Stimulated activated CD8-positive, alpha-beta memory T cell treated with anti-CD3 and anti-CD28 coated beads, Interleukin-7, amount 100 ng/mL, for 48 hours (primary cell): ENCODE results near the gene CAMK2G.
"Not testable (repeated sequence)": the region's sequence is repeated elsewhere in the genome, so short reads cannot be mapped to it uniquely, and the experiment has no call there.

Experiments
- DNase-seq, 2 donors: peaks; one replicate each; pipeline ENCODE4 v3.0.0-alpha.2; 2020; ENCODE audit warnings: low read depth in 1 of 2; ENCODE audit errors: extremely low read depth in 1 of 2

The CAMK2G gene

DNA sequence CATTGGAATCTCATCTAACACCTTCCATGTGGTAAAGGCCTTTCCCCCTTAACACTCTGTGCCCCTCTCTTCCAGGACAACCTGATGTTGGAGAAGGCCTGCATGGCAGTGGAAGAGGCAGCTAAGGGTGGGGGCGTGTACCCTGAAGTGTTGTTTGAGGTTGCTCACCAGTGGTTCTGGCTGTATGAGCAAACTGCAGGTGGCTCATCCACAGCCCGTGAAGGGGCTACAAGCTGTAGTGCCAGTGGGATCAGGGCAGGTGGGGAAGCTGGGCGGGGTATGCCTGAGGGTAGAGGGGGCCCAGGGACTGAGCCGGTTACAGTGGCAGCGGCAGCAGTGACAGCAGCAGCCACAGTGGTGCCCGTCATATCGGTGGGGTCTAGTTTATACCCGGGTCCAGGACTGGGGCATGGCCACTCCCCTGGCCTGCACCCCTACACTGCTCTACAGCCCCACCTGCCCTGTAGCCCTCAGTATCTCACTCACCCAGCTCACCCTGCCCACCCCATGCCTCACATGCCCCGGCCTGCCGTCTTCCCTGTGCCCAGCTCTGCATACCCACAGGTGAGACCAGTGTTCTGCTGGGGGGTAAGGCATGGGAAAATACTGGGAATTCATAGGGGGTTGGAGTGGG lies 75.3 kb downstream of the CAMK2G start:
- no peak for DNase-seq

GRCh38 chr10:73798087-73798486 lies 76.3 kb downstream of the CAMK2G start:
- DNase-seq = no peak

DNA sequence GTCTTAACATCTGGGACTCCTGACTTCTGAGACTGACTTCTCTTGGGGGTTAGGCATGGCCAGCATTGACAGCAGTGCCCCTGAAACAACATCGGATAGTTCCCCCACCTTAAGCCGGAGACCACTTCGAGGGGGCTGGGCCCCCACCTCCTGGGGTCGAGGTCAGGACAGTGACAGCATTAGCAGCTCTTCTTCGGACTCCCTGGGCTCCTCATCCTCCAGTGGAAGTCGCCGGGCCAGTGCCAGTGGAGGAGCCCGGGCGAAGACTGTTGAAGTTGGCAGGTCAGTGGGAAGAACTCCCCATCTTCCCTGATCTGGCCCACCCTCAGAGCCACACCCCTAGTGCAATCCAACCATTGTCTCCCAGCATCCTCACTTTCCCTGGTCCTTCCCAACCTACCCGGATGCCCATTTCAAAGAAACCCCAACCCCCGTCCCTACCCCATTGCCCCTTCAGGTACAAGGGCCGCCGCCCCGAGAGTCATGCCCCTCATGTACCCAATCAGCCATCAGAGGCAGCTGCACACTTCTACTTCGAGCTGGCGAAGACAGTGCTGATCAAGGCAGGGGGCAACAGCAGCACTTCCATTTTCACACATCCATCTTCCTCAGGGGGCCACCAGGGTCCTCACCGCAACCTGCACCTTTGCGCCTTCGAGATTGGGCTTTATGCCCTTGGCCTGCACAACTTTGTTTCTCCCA lies 76.9 kb downstream of the CAMK2G start:
- DNase-seq = no peak

DNA sequence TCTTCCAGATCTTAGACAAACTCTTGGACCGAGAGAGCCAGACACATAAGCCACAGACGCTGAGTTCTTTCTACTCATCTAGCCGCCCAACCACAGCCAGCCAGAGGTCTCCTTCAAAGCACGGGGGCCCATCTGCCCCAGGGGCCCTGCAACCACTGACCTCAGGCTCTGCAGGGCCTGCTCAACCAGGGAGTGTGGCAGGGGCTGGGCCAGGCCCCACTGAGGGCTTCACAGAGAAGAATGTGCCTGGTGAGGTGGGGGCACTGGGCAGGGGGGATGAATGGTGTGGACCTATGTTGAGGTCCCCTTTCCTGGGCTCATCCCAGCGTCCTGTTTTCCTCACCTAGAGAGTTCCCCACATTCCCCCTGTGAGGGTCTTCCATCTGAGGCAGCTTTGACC lies 77.6 kb downstream of the CAMK2G start:
- no peak for DNase-seq

- not testable (repeated sequence) for DNase-seq
Measured at GRCh38 chr10:73796035-73796434, 78.3 kb downstream of the CAMK2G start.

DNA sequence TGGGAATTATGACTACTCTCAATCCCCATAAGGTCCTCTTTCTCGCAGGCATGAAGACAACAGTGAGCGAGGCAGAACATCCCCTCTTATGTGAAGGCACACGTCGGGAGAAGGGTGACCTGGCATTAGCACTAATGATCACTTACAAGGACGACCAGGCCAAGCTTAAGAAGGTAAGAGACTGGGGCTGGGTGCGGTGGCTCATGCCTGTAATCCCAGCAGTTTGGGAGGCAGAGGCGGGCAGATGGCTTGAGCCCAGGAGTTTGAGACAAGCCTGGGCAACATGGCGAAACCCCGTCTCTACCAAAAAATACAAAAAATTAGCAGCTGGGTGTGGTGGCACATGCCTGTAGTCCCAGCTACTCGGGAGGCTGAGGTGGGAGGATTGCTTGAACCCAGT lies 78.9 kb downstream of the CAMK2G start:
- DNase-seq = not testable (repeated sequence)

DNA sequence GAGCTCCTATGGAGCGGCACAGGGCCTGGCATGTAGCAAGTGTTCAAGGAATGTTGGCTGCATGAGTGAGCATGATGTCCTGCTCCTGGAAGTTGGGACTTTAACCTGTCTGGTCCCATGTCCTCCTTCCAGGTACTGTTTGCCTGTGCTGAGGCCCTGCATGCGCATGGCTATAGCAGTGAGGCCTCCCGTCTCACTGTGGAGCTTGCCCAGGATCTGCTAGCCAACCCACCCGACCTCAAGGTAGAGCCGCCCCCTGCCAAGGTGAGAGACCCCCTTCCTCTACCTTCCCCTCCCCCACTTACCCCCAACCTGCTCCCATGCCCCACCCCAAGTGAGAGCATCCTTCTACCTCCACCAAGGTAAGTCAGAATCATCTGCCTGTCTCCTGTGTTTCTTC lies 80.9 kb downstream of the CAMK2G start:
- DNase-seq = no peak

DNA sequence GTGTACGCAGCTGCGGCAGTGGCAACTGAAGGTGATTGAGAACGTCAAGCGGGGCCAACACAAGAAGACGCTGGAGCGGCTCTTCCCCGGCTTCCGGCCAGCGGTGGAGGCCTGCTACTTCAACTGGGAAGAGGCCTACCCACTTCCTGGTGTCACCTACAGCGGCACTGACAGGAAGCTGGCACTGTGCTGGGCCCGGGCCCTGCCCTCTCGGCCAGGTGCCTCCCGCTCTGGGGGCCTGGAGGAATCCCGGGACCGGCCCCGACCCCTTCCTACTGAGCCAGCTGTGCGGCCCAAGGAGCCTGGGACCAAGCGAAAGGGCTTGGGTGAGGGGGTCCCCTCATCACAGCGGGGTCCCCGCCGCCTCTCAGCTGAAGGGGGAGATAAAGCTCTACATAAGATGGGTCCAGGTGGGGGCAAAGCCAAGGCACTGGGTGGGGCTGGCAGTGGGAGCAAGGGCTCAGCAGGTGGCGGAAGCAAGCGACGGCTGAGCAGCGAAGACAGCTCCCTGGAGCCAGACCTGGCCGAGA lies 82.4 kb downstream of the CAMK2G start:
- DNase-seq = no peak

DNA sequence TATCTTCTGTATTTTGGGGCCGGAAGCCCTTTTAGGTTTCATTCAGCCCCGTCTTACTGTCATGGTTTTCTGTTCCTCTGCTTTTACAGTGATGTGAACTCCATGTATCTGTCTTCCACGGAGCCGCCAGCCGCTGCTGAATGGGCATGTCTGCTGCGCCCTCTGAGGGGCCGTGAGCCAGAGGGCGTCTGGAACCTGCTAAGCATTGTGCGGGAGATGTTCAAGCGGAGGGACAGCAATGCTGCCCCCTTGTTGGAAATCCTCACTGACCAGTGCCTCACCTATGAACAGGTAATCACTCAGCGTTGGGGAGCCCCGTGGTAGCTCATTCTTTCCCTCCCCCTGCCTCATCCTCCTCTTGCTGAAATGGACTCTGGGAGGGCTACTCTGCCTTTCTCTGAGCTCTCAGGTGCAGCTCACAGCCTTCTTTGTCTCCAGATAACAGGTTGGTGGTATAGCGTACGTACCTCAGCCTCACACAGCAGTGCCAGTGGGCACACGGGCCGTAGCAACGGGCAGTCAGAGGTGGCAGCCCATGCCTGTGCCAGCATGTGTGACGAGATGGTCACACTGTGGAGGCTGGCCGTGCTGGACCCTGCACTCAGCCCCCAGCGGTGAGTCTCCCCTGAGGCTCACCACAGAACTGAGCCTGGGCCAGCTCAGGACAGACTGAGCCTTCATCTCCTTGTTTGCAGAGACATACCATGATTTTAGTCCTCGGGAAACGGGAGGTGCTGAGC lies 83.3 kb downstream of the CAMK2G start:
- DNase-seq = no peak

- no peak for DNase-seq
Measured at GRCh38 chr10:73789659-73790055, 84.7 kb downstream of the CAMK2G start.

GRCh38 chr10:73788864-73789658 lies 85.3 kb downstream of the CAMK2G start:
- no peak for DNase-seq

DNA sequence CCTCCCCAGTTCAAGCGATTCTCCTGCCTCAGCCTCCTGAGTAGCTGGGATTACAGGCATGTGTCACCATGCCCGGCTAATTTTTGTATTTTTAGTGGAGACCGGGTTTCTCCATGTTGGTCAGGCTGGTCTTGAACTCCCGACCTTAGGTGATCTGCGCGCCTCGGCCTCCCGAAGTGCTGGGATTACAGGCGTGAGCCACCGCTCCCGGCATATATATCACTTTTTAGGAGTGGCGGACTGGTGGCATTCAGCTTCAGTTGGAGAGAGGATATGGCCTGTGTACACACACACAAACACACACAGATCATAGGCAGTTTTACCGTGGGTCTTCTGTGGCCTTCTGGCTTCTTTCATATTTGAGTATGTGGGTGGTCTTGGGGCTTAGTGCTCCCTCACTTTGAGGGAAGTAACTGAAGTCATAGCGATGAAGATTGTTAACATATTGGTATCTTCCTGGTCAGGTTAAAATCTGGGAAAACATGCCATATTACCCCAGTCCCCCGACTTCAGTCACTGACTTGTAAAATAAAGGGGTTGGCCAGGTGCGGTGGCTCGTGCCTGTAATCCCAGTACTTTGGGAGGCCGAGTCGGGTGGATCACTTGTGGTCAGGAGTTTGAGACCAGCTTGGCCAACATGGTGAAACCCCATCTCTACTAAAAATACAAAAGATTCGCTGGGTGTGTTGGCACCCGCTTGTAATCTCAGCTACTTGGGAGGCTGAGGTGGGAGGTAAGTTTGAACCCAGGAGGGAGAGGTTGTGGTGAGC lies 87.1 kb downstream of the CAMK2G start:
- DNase-seq = not testable (repeated sequence)

DNA sequence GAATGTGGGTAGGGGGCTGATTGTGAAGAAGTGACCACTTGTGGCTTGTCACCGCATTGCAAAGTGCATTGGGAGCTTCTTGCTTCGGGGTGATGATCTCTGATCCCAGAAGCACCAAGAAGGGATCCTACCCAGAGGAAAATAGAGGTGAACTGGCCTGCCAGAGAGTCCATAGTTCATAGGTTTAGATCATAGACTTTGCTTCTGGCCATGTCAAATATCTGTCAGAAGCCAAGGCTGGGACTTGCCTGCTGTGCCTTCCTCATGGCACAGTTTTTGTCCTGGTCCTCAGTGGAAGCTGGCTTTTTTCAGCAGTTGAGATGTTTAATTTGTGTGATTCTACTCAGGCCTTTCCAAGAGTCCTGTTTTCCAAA lies 87.9 kb downstream of the CAMK2G start:
- DNase-seq = no peak

DNA sequence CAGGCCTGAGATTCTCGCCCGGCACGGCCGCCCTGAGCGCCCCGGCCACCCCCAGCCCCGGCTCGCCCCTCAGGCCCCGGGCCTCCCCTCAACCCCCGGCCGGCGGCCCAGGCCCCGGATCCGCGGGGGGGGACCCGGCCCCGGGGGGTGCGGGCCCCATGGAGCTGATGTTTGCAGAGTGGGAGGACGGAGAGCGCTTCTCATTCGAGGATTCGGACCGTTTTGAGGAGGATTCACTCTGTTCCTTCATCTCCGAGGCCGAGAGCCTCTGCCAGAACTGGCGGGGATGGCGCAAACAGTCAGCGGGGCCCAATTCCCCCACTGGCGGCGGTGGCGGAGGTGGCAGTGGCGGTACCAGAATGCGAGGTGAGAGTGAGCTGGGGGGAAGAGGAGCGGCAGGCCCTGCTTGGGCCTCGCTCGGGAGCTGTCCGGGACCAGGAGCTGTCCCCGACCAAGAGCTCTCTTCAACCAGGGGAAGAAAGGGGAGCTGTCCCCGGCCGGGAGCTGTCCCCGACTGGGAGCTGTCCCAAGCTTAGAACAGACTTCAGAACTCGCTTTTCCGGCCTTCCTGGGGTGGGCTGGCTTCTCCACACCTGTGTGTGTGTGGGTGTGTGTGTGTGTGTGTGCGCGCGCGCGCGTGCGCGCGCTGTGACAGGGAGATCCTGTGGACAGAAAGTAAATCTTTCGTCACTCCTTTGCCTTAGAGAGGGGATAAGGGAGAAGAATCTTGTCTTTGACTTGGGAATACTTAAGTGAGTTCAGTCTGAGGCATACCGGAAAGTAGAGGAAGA lies 88.4 kb downstream of the CAMK2G start:
- DNase-seq = peak in 1 of 2 donors; percentile 24

DNA sequence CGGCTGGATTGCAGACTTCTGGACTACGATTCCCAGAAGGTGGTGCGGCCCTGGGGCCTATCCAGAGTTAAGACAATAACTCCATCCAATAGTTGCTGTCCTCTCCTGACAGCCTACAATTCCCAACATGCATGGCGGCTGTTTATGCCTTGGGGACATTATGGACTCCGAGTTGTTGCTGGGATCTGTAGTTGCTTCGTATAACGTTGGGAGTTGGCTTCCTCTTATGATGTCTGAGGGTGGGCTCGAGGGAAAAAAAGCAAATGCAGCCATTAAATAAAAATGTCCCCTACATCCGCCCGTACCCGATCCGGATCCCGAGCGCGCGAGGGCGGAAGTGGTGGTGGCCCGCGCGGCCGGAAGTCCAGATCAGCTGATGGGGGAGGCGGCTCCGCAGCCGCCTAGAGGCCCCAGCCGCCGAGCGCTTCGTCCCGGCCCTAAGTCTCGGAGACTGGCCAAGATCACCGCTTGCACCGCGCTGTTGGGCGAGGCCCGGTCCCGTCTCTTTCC lies 89.1 kb downstream of the CAMK2G start, which contains the start of gene ZSWIM8:
Gene ZSWIM8, plus strand, starts transcription at position 396 of the 510 bp plus-strand sequence. CDS start 273 bp downstream, outside the sequence.
- DNase-seq = peak; percentile 72 to 75

GRCh38 chr10:73782749-73783085 lies 91.6 kb downstream of the CAMK2G start:
- DNase-seq = no peak

DNA sequence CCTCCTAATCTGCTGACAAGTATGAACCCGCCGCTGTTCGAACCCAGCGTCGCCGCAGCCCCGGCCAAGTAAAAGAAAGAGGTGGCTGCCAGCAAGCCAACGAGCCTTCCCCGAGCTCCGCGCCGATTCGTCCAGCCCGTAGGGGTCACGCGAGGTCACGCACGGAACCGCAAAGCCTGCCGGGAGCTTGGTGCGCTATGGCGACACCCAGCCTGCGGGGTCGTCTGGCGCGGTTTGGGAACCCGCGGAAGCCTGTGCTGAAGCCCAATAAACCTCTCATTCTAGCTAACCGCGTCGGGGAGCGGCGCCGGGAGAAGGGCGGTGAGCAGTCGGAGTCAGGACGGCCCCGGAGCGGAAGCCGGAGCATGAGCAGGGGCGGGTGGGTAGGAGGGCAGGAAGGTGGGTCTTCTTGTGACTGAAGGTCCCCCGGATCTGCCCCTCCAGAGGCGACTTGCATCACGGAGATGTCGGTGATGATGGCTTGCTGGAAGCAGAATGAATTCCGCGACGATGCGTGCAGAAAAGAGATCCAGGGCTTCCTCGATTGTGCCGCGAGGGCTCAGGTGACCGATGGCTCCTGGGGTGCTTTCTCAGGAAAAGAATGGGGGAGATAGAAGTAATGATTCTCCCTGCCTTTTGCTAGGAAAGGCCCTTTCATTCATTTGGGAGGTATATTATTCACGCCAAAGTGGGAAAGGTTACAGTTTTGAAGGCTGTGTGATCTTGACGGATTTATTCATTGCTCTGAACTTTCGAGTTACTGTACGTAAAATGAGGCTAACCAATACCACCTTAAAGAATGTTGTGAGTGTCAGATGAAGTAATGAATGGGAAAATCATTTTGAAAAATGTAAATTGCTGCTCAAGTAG lies 92.2 kb downstream of the CAMK2G start, which contains the start of gene CHCHD1:
Gene CHCHD1, plus strand, starts transcription at position 170 of the 870 bp plus-strand sequence. Its CDS starts 28 bp downstream, at position 198.
- DNase-seq = peak; percentile 83 to 86

DNA sequence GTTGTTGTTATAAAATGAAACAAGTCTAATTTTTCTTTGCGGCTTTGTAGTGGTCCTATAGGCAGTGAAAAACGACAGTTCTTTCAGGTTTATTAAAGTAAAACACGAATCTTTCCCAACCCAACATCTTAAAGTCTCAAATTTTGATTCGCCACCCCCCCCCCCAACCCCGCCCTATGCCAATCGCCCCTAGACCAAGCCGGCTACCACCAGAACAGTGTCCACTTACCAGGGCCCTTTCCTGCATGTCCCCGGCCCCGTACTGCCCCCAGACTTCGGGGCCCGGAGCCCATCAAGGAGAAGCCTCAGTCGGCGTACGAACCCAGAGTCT lies 92.8 kb downstream of the CAMK2G start:
- no peak for DNase-seq
